Stimulated activated CD4-positive, alpha-beta T cell treated with anti-CD3 and anti-CD28 coated beads, Interleukin-2, amount 100 ng/mL, for 48 hours (primary cell): Measurements from ENCODE around the gene IFNL2.

ENCODE experiments used
- DNase-seq, 2 donors: peaks; one replicate each; pipeline ENCODE4 v3.0.0-alpha.2; 2020

The IFNL2 gene

GRCh38 chr19:39318690-39319089, 50.5 kb downstream of the IFNL2 start:
- DNase-seq, result no peak

- DNase-seq, result no peak
These were observed 51.1 kb downstream of the IFNL2 start for GRCh38 chr19:39319098-39319891.
